Activated CD4-positive, alpha-beta T cell treated with anti-CD3 and anti-CD28 coated beads for 48 hours (primary cell): ENCODE data around the gene EGFL7.

Experiments
- DNase-seq: peaks from one replicate; pipeline ENCODE4 v3.0.0-alpha.2; 2020

EGFL7 gene

GRCh38 chr9:136662656-136663581 is at the start of gene EGFL7:
Gene EGFL7, plus strand, starts transcription at chr9:136662916. Its CDS starts 5,367 bp downstream, at chr9:136668283.
- no peak for DNase-seq

- no peak for DNase-seq
Observed at GRCh38 chr9:136613824-136614371, 48.8 kb upstream of the EGFL7 start.

- no peak for DNase-seq
Observed at GRCh38 chr9:136614372-136614922, 48.3 kb upstream of the EGFL7 start.

- no peak for DNase-seq
Observed at GRCh38 chr9:136614967-136615623, 47.6 kb upstream of the EGFL7 start.

GRCh38 chr9:136615631-136616306 is 46.9 kb upstream of the EGFL7 start:
- DNase-seq = no peak

- no peak for DNase-seq
Observed at GRCh38 chr9:136616307-136616635, 46.4 kb upstream of the EGFL7 start.

GRCh38 chr9:136616948-136617695 is 45.6 kb upstream of the EGFL7 start:
- DNase-seq = no peak

- no peak for DNase-seq
Observed at GRCh38 chr9:136617746-136618579, 44.8 kb upstream of the EGFL7 start.

GRCh38 chr9:136618580-136619547 is 43.9 kb upstream of the EGFL7 start:
- no peak for DNase-seq

- DNase-seq = no peak
Observed at GRCh38 chr9:136619742-136620440, 42.8 kb upstream of the EGFL7 start.

- no peak for DNase-seq
Observed at GRCh38 chr9:136620441-136621018, 42.2 kb upstream of the EGFL7 start.

GRCh38 chr9:136621019-136621733 is 41.5 kb upstream of the EGFL7 start:
- DNase-seq = no peak

GRCh38 chr9:136621734-136622093 is 41.0 kb upstream of the EGFL7 start:
- no peak for DNase-seq

GRCh38 chr9:136622538-136622948 is 40.2 kb upstream of the EGFL7 start:
- no peak for DNase-seq

- no peak for DNase-seq
Observed at GRCh38 chr9:136623016-136623841, 39.5 kb upstream of the EGFL7 start.

- no peak for DNase-seq
Observed at GRCh38 chr9:136623842-136624183, 38.9 kb upstream of the EGFL7 start.

- no peak for DNase-seq
Observed at GRCh38 chr9:136624184-136624951, 38.3 kb upstream of the EGFL7 start.
